ENCODE data around the gene NOL12.

DNA sequence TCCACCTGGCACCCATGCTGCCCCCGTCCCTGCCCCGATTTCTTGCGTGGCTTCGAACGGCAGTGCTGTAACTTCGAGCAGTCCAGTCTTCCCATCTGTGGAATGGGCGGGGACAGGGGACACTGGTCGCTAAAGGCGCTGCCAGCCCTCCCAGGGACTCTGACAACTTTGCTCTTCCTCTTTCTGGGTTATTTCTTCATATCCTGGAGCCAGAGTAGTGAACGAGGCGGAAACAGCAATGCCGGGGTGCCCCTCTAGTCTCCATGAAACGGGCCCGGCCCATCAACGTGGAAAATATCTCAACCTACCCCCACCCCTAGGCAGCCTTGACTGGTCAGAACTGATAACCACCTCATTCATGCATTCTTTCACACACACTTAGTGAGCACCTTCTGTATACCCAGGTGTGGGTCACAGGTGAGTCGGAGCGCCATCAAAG lies 53.5 kb downstream of the NOL12 start:
- TF ChIP-seq CTCF (IDR thresholded peaks at IDR 0.05; ENCODE audit: insufficient read depth, low read depth, low read length) (no peak), EZH2 (IDR thresholded peaks at IDR 0.05; ENCODE audit: insufficient read depth, low read length) (no peak)

Data from astrocyte (in vitro differentiated cells and primary cell).